GM23338 (cell line): Measurements from ENCODE around the gene SMG6. TPM values are rescaled to one million over a fixed set of nuclear protein-coding genes. Genes with fewer than 3 reads are reported as not detected.

ENCODE experiments used
- ATAC-seq: fragments of 200-7000 bp; cut with Tn5 transposase; 3 replicates; pipeline ENCODE4 v1.9.1; 2020
- DNase-seq: peaks from one replicate; pipeline ENCODE4 v3.0.0-alpha.2; 2015; ENCODE audit warnings: low spot score
- H2AFZ ChIP-seq: fragments of 200-600 bp; sonication (generic); 2 replicates; pipeline ENCODE4 v1.8.0; 2016; ENCODE audit warnings: antibody characterized with exemption, mild to moderate bottlenecking, moderate library complexity
- H3F3A ChIP-seq: fragments of 200-600 bp; sonication (generic); replicated peaks from 2 replicates; pipeline ENCODE4 v1.8.0; 2017; ENCODE audit warnings: antibody characterized with exemption, mixed run types, low read depth
- H3K27ac ChIP-seq: fragments of 200-600 bp; sonication (generic); 2 replicates; pipeline ENCODE4 v1.6.1; 2016; ENCODE audit warnings: low read depth
- H3K27me3 ChIP-seq: fragments of 200-600 bp; sonication (generic); 2 replicates; pipeline ENCODE4 v1.8.0; 2016; ENCODE audit warnings: mild to moderate bottlenecking, mixed run types, moderate library complexity; ENCODE audit not compliant: insufficient read depth
- H3K36me3 ChIP-seq: fragments of 200-600 bp; sonication (generic); 2 replicates; pipeline ENCODE4 v1.8.0; 2016; ENCODE audit warnings: mild to moderate bottlenecking; ENCODE audit not compliant: insufficient read depth
- H3K4me1 ChIP-seq: fragments of 200-600 bp; sonication (generic); 2 replicates; pipeline ENCODE4 v1.8.0; 2016; ENCODE audit warnings: mild to moderate bottlenecking, moderate library complexity; ENCODE audit not compliant: insufficient read depth
- H3K4me2 ChIP-seq: fragments of 200-600 bp; sonication (generic); 2 replicates; pipeline ENCODE4 v1.7.1; 2017; ENCODE audit warnings: mixed run types
- H3K4me3 ChIP-seq: fragments of 200-600 bp; sonication (generic); 2 replicates; pipeline ENCODE4 v1.6.1; 2016; ENCODE audit warnings: mixed run types
- H3K79me2 ChIP-seq: fragments of 200-600 bp; sonication (generic); replicated peaks from 2 replicates; pipeline ENCODE4 v1.8.0; 2017; ENCODE audit warnings: mild to moderate bottlenecking; ENCODE audit not compliant: insufficient read depth
- H3K9me2 ChIP-seq: fragments of 200-600 bp; sonication (generic); 2 replicates; pipeline ENCODE4 v1.8.0; 2017; ENCODE audit not compliant: insufficient read depth
- H4K20me1 ChIP-seq: fragments of 200-600 bp; sonication (generic); replicated peaks from 2 replicates; pipeline ENCODE4 v1.8.0; 2017; ENCODE audit warnings: mild to moderate bottlenecking; ENCODE audit not compliant: insufficient read depth
- H3K27ac Mint-ChIP-seq: 2 replicates; pipeline ENCODE4 v1.8.0; 2020; ENCODE audit warnings: inconsistent platforms, mild to moderate bottlenecking, moderate library complexity, mixed read lengths
- H3K27me3 Mint-ChIP-seq: 3 replicates; pipeline ENCODE4 v1.8.0; 2022; ENCODE audit warnings: low read depth, mild to moderate bottlenecking, moderate library complexity, mixed read lengths, inconsistent platforms; ENCODE audit not compliant: insufficient read depth, poor library complexity
- H3K36me3 Mint-ChIP-seq: 3 replicates; pipeline ENCODE4 v1.8.0; 2021; ENCODE audit warnings: low read depth, mild to moderate bottlenecking, inconsistent platforms, moderate library complexity, mixed read lengths
- H3K4me1 Mint-ChIP-seq: 3 replicates; pipeline ENCODE4 v1.8.0; 2020; ENCODE audit warnings: mild to moderate bottlenecking, inconsistent platforms, mixed read lengths
- H3K4me3 Mint-ChIP-seq: 3 replicates; pipeline ENCODE4 v1.8.0; 2021; ENCODE audit warnings: moderate library complexity, mild to moderate bottlenecking, inconsistent platforms, mixed read lengths
- H3K9me3 Mint-ChIP-seq: 3 replicates; pipeline ENCODE4 v1.8.0; 2020; ENCODE audit warnings: moderate library complexity, mild to moderate bottlenecking, inconsistent platforms, mixed read lengths
- CREB1 ChIP-seq: fragments of 250-450 bp; sonication (Bioruptor Pico); IDR thresholded peaks from 2 replicates; pipeline ENCODE4 v1.5.0; 2020; ENCODE audit warnings: low read depth, mild to moderate bottlenecking, moderate library complexity
- CTCF ChIP-seq, 2 experiments: fragments of 200-600 bp in 1 of 2; sonication (generic) in 1 of 2; conservative IDR thresholded peaks; 2 replicates each; pipeline versions ENCODE4 v1.5.1 to v1.6.1; 2016 to 2017; ENCODE audit warnings: antibody characterized with exemption in 2 of 2, low read depth in 2 of 2, mild to moderate bottlenecking in 2 of 2, moderate library complexity in 1 of 2
- ETS1 ChIP-seq: IDR thresholded peaks from 2 replicates; pipeline ENCODE4 v1.6.1; 2016; ENCODE audit warnings: antibody characterized with exemption
- JUNB ChIP-seq: IDR thresholded peaks from one replicate; pipeline ENCODE4 v1.6.1; 2016; ENCODE audit warnings: antibody characterized with exemption; ENCODE audit not compliant: unreplicated experiment
- REST ChIP-seq: IDR thresholded peaks from one replicate; pipeline ENCODE4 v1.6.1; 2018; ENCODE audit warnings: antibody characterized with exemption; ENCODE audit not compliant: unreplicated experiment
- ZNF331 ChIP-seq: fragments of 250-450 bp; sonication (Bioruptor Pico); IDR thresholded peaks from 2 replicates; pipeline ENCODE4 v1.5.0; 2020; ENCODE audit warnings: low read depth, mild to moderate bottlenecking, moderate library complexity
- polyA plus RNA-seq: library from polyadenylated mRNA; unstranded; fragments of >200 nt; fragmentation: Nextera tagmentation; extraction: Ambion mirVana; gene quantifications from 2 replicates; pipeline ENCODE4 v1.2.1, GENCODE V29; 2016
- total RNA-seq: library from RNA; depleted of rRNA; stranded (reverse); fragments of >200 nt; shearing (Covaris generic); gene quantifications from 2 replicates; pipeline ENCODE4 v1.2.3, GENCODE V29; 2014

SMG6 gene
- total and polyA plus RNA-seq, 2 experiments from 2014 or later, result 10.4 to 43.1 TPM

GRCh38 chr17:2150806-2151205 is 152.8 kb downstream of the SMG6 start:
- H3K4me1 ChIP-seq, result no peaks in the 10 kb centered on the region
- Mint-ChIP-seq H3K4me1 (no peaks in the 10 kb centered on the region), H3K36me3 (peaks cover 5% of the 10 kb centered on the region; the same call in 1 of the 3 replicates), H3K27ac (no peak overlapping the region), H3K4me3 (no peak overlapping the region), H3K27me3 (no peaks in the 10 kb centered on the region), H3K9me3 (no peaks in the 10 kb centered on the region)
- no peak for TF ChIP-seq REST
- TF ChIP-seq JUNB, result no peak
- TF ChIP-seq ZNF331 (CRISPR knock-in tag), result no peak
- TF ChIP-seq CTCF (conservative IDR thresholded peaks at IDR 0.05; ENCODE audit: low read depth in 2 of 2), result no peak
- TF ChIP-seq CREB1 (CRISPR knock-in tag), result no peak
- H3K27me3 ChIP-seq, result no peaks in the 10 kb centered on the region
- H4K20me1 ChIP-seq, result no peaks in the 10 kb centered on the region
- H3K4me3 ChIP-seq, result no peak overlapping the region
- no peaks in the 10 kb centered on the region for H3K79me2 ChIP-seq
- H3K27ac ChIP-seq, result no peak overlapping the region
- ATAC-seq, result no peak
- H2AFZ ChIP-seq, result no peak overlapping the region
- no peaks in the 10 kb centered on the region for H3F3A ChIP-seq
- no peak overlapping the region for H3K4me2 ChIP-seq
- no peak for DNase-seq
- H3K36me3 ChIP-seq, result no peaks in the 10 kb centered on the region; the same call in none of the 2 replicates
- no peaks in the 10 kb centered on the region for H3K9me2 ChIP-seq

- no peak for DNase-seq
- no peaks in the 10 kb centered on the region for H3K4me1 ChIP-seq
These were observed 153.7 kb downstream of the SMG6 start for GRCh38 chr17:2149934-2150333.

More at GRCh38 chr17:2149934-2150333, 153.7 kb downstream of the SMG6 start:
- no peak overlapping the region for H3K4me3 ChIP-seq
- no peak overlapping the region for H3K4me2 ChIP-seq
- Mint-ChIP-seq H3K27me3 (no peaks in the 10 kb centered on the region), H3K36me3 (peaks cover 5% of the 10 kb centered on the region; the same call in 1 of the 3 replicates), H3K4me1 (no peaks in the 10 kb centered on the region), H3K9me3 (no peaks in the 10 kb centered on the region), H3K27ac (no peak overlapping the region), H3K4me3 (no peak overlapping the region)
- no peaks in the 10 kb centered on the region for H4K20me1 ChIP-seq
- H3K27ac ChIP-seq, result no peak overlapping the region
- H3K9me2 ChIP-seq, result no peaks in the 10 kb centered on the region
- H3K27me3 ChIP-seq, result no peaks in the 10 kb centered on the region
- no peak overlapping the region for H2AFZ ChIP-seq
- no peaks in the 10 kb centered on the region for H3F3A ChIP-seq
- no peak for TF ChIP-seq ETS1
- H3K79me2 ChIP-seq, result no peaks in the 10 kb centered on the region
- no peaks in the 10 kb centered on the region; the same call in none of the 2 replicates for H3K36me3 ChIP-seq
- ATAC-seq, result no peak
